Measurements from ENCODE around the gene WDR37.
"Not testable (repeated sequence)": the region's sequence is repeated elsewhere in the genome, so short reads cannot be mapped to it uniquely, and the experiment has no call there.

Gene WDR37

GRCh38 chr10:1044146-1044545 is 12.0 kb upstream of the WDR37 start:
- no peak for DNase-seq

GRCh38 chr10:1044964-1045363 is 11.2 kb upstream of the WDR37 start:
- DNase-seq: no peak

GRCh38 chr10:1045415-1045814 is 10.8 kb upstream of the WDR37 start:
- no peak for DNase-seq

- DNase-seq: no peak
Measured at GRCh38 chr10:1047937-1048336, 8.2 kb upstream of the WDR37 start.

GRCh38 chr10:1048349-1048731 is 7.8 kb upstream of the WDR37 start:
- DNase-seq: no peak

- DNase-seq: peak; percentile 83
Measured at GRCh38 chr10:1048732-1049424, 7.3 kb upstream of the WDR37 start, which contains the start of gene IDI1. Gene IDI1 (minus strand): TSS chr10:1049119. CDS start chr10:1049003, 116 bp downstream.

- no peak for DNase-seq
Measured at GRCh38 chr10:1049425-1049958, 6.7 kb upstream of the WDR37 start.

DNA sequence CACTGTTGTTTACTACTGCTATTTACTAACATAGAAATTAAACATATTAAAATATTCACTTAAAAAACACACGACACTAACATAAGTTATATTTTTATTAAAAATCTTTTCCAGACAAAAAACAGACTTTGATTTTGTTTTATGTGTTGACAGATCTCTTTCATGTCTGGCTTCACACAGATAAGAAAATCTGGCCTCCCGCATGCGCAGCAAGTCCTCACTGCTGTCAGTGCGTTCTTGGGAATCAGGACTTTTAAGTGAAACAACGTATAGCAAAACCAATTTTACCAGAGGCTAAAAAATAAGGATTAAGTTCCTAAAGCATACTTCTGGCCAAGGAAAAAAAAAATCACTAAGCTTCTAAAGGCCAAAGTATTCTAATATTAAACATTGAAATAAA is 6.0 kb upstream of the WDR37 start:
- no peak for DNase-seq

GRCh38 chr10:1050554-1050953 is 5.6 kb upstream of the WDR37 start:
- no peak for DNase-seq

DNA sequence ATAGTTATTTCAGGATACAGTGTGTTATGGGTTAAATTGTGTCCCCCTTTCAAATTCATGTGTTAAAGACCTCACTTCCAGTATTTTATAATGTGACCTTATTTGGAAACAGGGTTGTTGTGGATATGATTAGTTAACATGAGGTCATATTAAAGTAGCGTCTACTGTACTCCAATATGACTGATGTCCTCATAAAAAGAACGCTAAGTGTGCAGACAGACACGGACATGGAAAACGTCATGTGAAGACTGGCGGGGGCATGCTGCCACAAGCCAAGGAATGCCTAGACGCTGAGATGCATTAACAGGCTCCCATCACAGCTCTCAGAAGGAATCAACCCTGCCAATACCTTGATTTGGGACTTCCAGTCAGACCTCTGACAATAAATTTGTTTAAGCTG is 1.5 kb upstream of the WDR37 start:
- DNase-seq: no peak

DNA sequence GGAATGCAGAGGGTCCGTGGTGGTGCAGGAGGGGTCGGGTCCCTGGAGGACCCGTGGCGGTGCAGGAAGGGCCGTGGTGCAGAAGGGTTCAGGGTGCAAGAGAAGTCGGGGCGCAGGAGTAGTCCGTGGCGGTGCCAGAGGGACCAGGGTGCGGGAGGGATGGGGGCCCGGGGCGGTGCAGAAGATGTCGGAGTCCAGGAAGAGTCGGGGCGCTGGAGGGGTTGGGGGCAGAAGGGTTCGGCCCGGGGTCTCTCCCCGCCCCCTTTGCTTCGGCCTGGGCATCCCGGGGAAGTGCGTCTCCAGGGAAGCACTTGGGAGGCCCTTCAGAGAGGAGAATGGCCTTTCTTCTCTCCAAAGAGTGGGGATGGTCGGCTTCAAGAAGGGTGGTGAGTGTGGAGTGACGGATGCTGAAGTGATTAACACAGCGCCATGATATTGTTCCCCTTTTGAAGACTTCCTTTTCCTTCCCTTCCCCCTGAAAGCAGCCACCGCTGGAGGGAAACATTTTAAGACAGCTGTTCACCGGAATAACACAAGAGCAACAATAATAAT is 997 bp downstream of the WDR37 start:
- no peak for DNase-seq

DNA sequence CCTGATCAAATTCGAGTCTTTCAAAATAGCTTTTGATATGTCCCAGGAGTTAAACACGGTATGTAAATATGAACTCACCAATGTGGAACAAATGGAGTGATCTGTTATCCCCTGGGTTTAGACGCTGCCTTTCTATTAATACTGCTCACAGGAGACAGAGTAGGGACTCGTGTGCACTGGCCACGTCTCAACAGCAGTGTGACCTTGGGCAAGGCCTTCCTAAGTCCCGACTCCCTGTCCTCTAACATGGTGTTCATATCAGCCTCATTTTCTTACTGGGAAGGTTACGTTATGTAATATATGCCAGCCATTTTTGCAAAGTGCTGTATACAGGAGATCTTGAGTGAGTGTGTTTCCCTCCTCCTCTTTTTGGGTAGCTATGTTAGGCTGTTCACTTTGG is 1.8 kb downstream of the WDR37 start:
- no peak for DNase-seq

DNA sequence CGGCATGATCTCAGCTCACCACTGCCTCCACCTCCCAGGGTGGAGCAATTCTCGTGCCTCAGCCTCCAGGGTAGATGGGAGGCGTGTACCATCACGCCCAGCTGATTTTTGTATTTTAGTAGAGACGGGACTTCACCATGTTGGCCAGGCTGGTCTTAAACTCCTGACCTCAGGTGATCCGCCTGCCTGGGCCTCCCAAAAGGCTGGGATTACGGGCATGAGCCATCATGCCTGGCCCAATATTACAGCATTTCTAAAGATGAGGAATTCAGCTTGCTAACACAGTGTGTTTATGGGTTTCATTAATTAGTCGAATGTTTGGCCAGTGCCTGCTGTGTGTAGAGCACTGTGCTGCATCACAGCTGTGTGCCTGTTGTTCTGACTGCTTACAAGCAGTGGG is 3.7 kb downstream of the WDR37 start:
- DNase-seq: no peak

- no peak for DNase-seq
Measured at GRCh38 chr10:1061930-1062774, 6.0 kb downstream of the WDR37 start.

DNA sequence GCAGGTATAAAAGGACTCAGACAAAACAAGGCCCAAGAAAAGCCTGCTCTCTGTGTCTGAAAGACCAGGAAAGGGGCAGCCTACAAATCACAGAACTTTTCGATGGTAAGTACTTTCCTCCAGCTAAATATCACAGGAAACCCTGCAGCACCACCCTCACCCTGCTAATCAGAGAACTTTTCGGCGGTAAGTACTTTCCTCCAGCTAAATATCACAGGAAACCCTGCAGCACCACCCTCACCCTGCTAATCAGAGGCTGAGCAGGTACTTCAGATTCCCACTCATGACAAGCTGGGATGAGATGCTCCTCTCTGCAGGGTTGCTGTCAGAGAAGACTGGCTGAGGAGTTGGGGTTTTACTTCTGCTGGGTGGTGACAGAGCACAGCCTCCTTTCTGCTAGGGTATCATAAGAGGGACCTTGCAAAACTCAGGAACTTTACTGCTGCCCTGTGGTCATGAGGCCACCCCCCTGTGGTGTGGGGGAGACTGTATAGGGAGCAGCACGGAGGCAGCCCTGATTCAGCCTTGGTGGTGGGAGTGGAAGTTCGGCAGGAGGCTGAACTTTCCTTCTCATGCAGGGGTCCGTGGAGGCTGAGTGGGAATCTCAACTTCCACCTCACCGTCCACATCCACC is 7.2 kb downstream of the WDR37 start:
- no peak for DNase-seq

- no peak for DNase-seq
Measured at GRCh38 chr10:1064964-1065247, 8.7 kb downstream of the WDR37 start.

DNA sequence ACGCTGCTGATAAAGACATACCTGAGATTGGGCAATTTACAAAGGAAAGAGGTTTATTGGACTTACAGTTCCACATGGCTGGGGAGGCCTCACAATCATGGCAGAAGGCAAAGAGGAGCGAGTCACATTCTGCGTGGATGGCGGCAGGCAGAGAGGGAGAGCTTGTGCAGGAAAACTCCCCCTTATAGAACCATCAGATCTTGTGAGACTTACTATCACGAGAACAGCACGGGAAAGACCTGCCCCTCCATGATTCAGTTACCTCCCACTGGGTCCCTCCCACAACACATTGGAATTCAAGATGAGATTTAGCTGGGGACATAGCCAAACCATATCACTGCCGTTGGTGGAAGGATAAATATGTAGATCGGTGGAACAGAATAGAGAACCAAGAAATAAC is 10.5 kb downstream of the WDR37 start:
- not testable (repeated sequence) for DNase-seq

GRCh38 chr10:1068380-1069361 is 12.5 kb downstream of the WDR37 start:
- DNase-seq: no peak

DNA sequence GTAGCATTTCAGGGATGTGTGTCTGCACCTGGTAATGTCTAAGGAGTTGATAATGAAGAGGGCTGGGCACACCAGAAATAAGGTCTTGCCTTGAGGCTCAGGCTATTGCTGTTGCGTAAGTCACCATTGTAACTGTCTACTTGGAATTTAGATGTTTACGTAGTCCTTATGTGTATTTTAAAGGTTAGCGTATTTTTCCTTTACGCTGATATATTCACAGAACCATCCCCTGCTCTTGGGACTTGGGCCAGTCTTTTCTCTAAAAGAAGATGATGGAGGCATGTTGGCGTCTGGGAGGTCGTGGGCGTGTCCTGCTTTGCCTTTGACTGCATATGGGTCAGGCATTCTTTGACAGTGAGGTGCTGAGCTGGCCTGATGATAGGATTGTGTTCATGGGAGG is 14.7 kb downstream of the WDR37 start:
- no peak for DNase-seq

- DNase-seq: no peak
Measured at GRCh38 chr10:1074052-1074747, 18.0 kb downstream of the WDR37 start.

- no peak for DNase-seq
Measured at GRCh38 chr10:1074748-1075308, 18.6 kb downstream of the WDR37 start.

Measured in NCI-H2029 treated with DMSO at 0.1 percent for 48 hours (cell line).